ENCODE measurements around the gene ETV5.

DNA sequence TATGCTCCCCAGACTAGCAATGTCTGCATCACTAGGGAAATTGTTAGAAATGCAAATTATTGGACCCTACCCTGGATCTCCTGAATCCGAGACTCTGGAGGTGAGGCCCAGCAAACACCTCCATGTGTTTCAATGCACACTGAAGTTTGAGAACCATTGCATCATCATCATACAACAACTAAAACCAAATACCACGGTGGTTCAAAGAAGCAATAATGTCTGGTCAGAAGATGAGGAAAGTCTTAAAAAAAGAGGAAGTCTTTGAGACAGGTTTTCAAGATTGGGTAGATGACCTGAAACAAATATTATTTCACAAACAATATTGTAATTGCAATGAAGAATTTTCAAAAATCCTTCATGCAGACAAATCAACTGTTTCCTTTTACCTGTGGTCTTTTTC lies 110.8 kb downstream of the ETV5 start:
- no peak for TF ChIP-seq POLR2A (IDR thresholded peaks at IDR 0.05; ENCODE audit: low read depth, low read length)
- no peak for TF ChIP-seq POLR2AphosphoS5 (IDR thresholded peaks at IDR 0.05; ENCODE audit: low read depth, low read length)
